ENCODE results near the gene NCKAP5L. TPM values are rescaled to one million over a fixed set of nuclear protein-coding genes. Genes with fewer than 3 reads are reported as not detected.
"Not testable (repeated sequence)": the region's sequence is repeated elsewhere in the genome, so short reads cannot be mapped to it uniquely, and the experiment has no call there.

The NCKAP5L gene
- total and polyA plus RNA-seq, 4 experiments from 2014 or later = 0.20 to 11.2 (median 7.0) TPM

DNA sequence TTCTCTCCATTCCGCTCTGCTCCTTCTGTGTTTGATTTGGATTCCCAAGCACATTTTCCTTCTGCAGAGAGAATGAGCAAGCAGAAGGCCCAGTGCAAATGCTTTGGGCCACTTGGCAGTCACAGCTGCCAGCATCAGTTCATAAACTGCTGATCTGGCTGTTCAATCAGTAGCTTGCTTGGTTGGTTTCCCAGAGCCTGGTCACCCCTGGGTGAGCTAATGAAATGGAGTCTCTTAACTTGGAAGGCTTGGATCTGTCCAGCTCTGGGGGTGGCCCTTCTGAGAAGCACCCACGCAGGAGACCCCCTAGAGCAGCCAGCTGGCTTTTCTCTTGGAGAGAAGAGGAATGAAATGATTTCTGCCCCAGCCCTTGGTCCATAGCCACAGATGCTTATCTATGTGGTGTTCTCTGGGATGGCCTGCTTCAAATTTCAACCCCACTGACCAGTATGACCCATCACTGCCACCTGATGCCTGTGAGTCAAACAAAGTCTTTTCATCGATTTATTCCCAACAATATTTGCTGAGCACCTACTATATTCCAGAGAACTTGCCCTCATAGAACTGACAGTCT lies 45.2 kb upstream of the NCKAP5L start:
- ChIA-PET POLR2A (ENCODE audit: partially characterized antibody) (no interaction called here), CTCF (ENCODE audit: partially characterized antibody) (interaction anchor here (1.7 kb wide), 1 partner anchor 9 kb away, joined by 6 read pairs; no protein-coding TSS in a partner anchor)
- no peaks in the 10 kb centered on the region for H3K9me3 ChIP-seq (ENCODE audit: control insufficient read depth in 1 of 2, low read length in 2 of 2)
- H3K4me1 ChIP-seq (ENCODE audit: insufficient read depth, low read length) = no peaks in the 10 kb centered on the region
- Mint-ChIP-seq H3K4me3 (no peak overlapping the region), H3K36me3 (no peaks in the 10 kb centered on the region), H3K9me3 (no peaks in the 10 kb centered on the region), H3K27ac (no peak overlapping the region), H3K27me3 (no peaks in the 10 kb centered on the region), H3K4me1 (no peaks in the 10 kb centered on the region)
- DNase-seq = no peak
- intact Hi-C loops (cut with micrococcal nuclease) = no loop called here
- no peaks in the 10 kb centered on the region for H3K36me3 ChIP-seq (ENCODE audit: insufficient read depth, low read length)
- no peak overlapping the region for H3K27ac ChIP-seq (ENCODE audit: low read depth, low read length)
- no peak overlapping the region for H3K4me3 ChIP-seq (ENCODE audit: low read length in 2 of 2)
- no peaks in the 10 kb centered on the region for H3K27me3 ChIP-seq (ENCODE audit: insufficient read depth, low read length)

DNA sequence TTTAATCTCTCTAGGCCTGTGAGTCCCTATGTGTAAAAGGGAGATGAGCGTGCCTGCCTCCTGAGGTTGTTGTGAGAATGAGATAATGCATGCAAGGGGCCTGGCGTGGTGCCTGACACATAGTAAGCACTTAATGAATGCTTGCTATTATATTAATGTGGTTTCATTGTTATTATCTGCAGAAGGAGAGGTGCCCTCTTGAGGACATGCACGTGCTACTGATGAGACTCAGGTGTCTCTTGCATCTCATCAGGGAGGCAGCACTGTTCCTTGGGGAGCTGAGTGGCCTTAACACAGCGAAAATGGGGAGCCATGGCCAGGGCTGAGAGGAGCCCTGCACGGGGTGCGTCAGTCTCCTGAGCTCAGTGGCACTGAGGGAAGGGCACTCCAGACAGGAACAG lies 44.6 kb upstream of the NCKAP5L start:
- no peaks in the 10 kb centered on the region for H3K9me3 Mint-ChIP-seq
- no peaks in the 10 kb centered on the region for H3K4me1 ChIP-seq (ENCODE audit: insufficient read depth, low read length)
- H3K27ac Mint-ChIP-seq = no peak overlapping the region
- no peak overlapping the region for H3K27ac ChIP-seq (ENCODE audit: low read depth, low read length)
- H3K9me3 ChIP-seq (ENCODE audit: control insufficient read depth in 1 of 2, low read length in 2 of 2) = no peaks in the 10 kb centered on the region
- intact Hi-C loops (cut with micrococcal nuclease) = no loop called here
- H3K4me3 Mint-ChIP-seq = no peak overlapping the region
- no peaks in the 10 kb centered on the region for H3K36me3 Mint-ChIP-seq
- no peak for DNase-seq
- no peaks in the 10 kb centered on the region for H3K27me3 ChIP-seq (ENCODE audit: insufficient read depth, low read length)
- H3K4me1 Mint-ChIP-seq = no peaks in the 10 kb centered on the region
- ChIA-PET CTCF (ENCODE audit: partially characterized antibody) (interaction anchor here (1.7 kb wide), 1 partner anchor 8 kb away, joined by 6 read pairs; no protein-coding TSS in a partner anchor), POLR2A (ENCODE audit: partially characterized antibody) (no interaction called here)
- H3K36me3 ChIP-seq (ENCODE audit: insufficient read depth, low read length) = no peaks in the 10 kb centered on the region
- no peak overlapping the region for H3K4me3 ChIP-seq (ENCODE audit: low read length in 2 of 2)
- no peaks in the 10 kb centered on the region for H3K27me3 Mint-ChIP-seq

DNA sequence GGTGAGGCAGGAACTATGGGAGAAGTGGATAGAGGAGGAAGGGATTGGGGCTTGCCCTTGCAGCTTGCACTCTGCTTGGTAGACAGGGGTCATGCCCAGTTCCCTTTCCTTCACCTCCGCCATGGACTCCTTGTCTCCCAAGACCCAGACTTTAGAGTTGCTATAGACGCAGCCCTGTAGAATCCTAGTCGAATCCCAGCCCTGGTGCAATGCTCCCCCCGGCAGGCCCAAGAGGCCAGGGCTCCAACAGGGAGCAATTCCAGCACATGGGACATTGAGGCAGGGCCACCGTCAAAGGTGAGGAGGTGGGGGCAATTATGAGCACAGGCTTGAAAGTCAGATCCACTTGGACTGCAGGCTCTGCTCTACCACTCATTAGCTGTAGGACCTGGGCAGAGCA lies 44.2 kb upstream of the NCKAP5L start:
- H3K4me1 Mint-ChIP-seq = no peaks in the 10 kb centered on the region
- H3K27ac Mint-ChIP-seq = no peak overlapping the region
- intact Hi-C loops (cut with micrococcal nuclease) = no loop called here

DNA sequence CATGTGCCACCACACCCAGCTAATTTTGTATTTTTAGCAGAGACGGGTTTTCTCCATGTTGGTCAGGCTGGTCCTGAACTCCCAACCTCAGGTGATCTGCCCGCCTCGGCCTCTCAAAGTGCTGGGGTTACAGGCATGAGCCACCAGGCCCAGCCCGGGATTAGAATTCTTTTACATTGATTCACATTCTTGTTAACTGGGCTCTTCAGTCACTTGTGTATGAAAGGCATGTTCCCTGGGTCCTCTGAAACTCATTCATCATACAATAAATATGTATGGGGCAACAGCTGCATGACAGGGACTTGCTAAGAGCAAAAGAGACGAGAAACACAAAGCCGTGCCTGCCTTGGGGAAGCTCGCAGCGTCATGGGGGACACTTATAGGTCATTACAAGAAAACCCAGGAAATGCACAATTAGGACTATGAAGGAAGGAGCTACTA lies 43.6 kb upstream of the NCKAP5L start:
- H3K36me3 ChIP-seq (ENCODE audit: insufficient read depth, low read length); H3K27ac Mint-ChIP-seq; H3K9me3 Mint-ChIP-seq; POLR2A ChIA-PET (ENCODE audit: partially characterized antibody); H3K9me3 ChIP-seq (ENCODE audit: control insufficient read depth in 1 of 2, low read length in 2 of 2); H3K4me3 ChIP-seq (ENCODE audit: low read length in 2 of 2); H3K36me3 Mint-ChIP-seq; intact Hi-C loops (cut with micrococcal nuclease); DNase-seq; H3K4me3 Mint-ChIP-seq; H3K4me1 ChIP-seq (ENCODE audit: insufficient read depth, low read length); H3K27ac ChIP-seq (ENCODE audit: low read depth, low read length); H3K4me1 Mint-ChIP-seq; H3K27me3 Mint-ChIP-seq; H3K27me3 ChIP-seq (ENCODE audit: insufficient read depth, low read length): not testable (repeated sequence)
- CTCF ChIA-PET (ENCODE audit: partially characterized antibody) = interaction anchor here (1.4 kb wide), 1 partner anchor 134 kb away, joined by 3 read pairs; no protein-coding TSS in a partner anchor

More for the DNA sequence above, 44.2 kb upstream of the NCKAP5L start:
- Mint-ChIP-seq H3K4me3 (no peak overlapping the region), H3K36me3 (no peaks in the 10 kb centered on the region), H3K9me3 (no peaks in the 10 kb centered on the region), H3K27me3 (no peaks in the 10 kb centered on the region)
- H3K36me3 ChIP-seq (ENCODE audit: insufficient read depth, low read length) = no peaks in the 10 kb centered on the region
- H3K27ac ChIP-seq (ENCODE audit: low read depth, low read length) = no peak overlapping the region
- CTCF ChIA-PET (ENCODE audit: partially characterized antibody) = no interaction called here
- no peak for DNase-seq
- no peaks in the 10 kb centered on the region for H3K9me3 ChIP-seq (ENCODE audit: control insufficient read depth in 1 of 2, low read length in 2 of 2)
- no peaks in the 10 kb centered on the region for H3K4me1 ChIP-seq (ENCODE audit: insufficient read depth, low read length)
- no peaks in the 10 kb centered on the region for H3K27me3 ChIP-seq (ENCODE audit: insufficient read depth, low read length)
- POLR2A ChIA-PET (ENCODE audit: partially characterized antibody) = no interaction called here
- H3K4me3 ChIP-seq (ENCODE audit: low read length in 2 of 2) = no peak overlapping the region

DNA sequence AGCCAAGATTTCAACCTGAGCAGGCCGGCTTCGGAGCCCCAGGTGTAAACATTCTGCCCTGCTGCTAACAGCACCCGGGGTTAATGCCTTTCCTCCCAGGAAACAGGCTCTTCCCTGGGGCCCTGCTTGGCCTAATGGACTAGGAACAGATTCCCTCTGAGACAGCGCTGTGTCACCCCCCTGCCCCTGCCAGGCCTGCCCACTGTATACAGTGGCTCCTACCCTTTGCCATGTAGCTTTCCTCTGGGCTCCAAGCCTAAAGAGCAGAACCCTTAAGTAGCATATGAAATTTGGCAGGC lies 43.0 kb upstream of the NCKAP5L start:
- Histone ChIP-seq H3K4me3 (ENCODE audit: low read length in 2 of 2) (no peak overlapping the region), H3K27me3 (ENCODE audit: insufficient read depth, low read length) (no peaks in the 10 kb centered on the region), H3K27ac (ENCODE audit: low read depth, low read length) (no peak overlapping the region), H3K4me1 (ENCODE audit: insufficient read depth, low read length) (no peaks in the 10 kb centered on the region), H3K36me3 (ENCODE audit: insufficient read depth, low read length) (no peaks in the 10 kb centered on the region), H3K9me3 (ENCODE audit: control insufficient read depth in 1 of 2, low read length in 2 of 2) (no peaks in the 10 kb centered on the region)
- Mint-ChIP-seq H3K36me3 (no peaks in the 10 kb centered on the region), H3K27ac (no peak overlapping the region), H3K4me1 (no peaks in the 10 kb centered on the region), H3K9me3 (no peaks in the 10 kb centered on the region), H3K27me3 (no peaks in the 10 kb centered on the region), H3K4me3 (no peak overlapping the region)
- POLR2A ChIA-PET (ENCODE audit: partially characterized antibody) = no interaction called here
- CTCF ChIA-PET (ENCODE audit: partially characterized antibody) = interaction anchor here (1.4 kb wide), 1 partner anchor 133 kb away, joined by 3 read pairs; no protein-coding TSS in a partner anchor
- DNase-seq = no peak
- intact Hi-C loops (cut with micrococcal nuclease) = no loop called here

DNA sequence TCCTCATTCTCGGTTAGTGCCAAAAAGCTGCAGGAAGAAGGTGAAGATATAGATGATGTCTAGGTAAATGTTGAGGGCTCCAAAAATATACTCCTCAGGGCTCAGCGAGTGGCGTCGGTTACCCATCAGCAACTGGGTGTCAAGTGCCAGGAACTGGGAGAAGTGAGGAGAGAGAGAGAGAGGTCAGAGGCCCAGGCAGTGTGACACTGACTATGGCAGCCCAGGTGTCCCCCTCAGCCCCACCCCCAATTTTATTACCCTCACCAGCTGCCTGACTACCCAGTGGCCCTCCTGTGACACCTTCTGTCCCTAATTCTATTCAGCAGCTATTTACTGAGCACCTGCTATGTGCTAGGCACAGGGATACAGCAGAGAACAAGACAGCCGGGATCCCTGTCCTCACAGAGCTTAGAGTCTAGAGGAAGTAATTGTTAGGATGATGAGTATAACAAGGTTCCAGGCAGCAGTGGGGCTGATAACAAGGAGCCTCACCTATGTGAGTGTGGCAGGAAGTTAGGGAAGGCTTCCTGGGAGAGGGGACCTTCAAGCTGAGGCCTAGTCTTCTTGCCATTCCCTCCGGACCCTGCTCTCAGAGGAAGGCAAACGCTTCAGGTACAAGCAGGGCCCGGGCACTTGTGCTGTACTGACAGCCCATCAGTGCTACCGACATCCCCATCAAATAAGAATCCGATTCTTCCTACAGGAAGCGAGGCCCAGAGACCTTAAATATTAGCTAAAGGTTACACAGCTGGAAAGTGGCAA lies 42.5 kb upstream of the NCKAP5L start:
- Mint-ChIP-seq H3K9me3 (no peaks in the 10 kb centered on the region), H3K4me1 (no peaks in the 10 kb centered on the region), H3K4me3 (no peak overlapping the region), H3K27me3 (peaks cover 0 to 3% of the 10 kb centered on the region in 2 donors), H3K27ac (peak overlapping the region in 1 of 7 donors; percentile 37), H3K36me3 (no peaks in the 10 kb centered on the region)
- intact Hi-C loops (cut with micrococcal nuclease) = no loop called here
- H3K27ac ChIP-seq (ENCODE audit: low read depth, low read length) = no peak overlapping the region
- no peaks in the 10 kb centered on the region for H3K27me3 ChIP-seq (ENCODE audit: insufficient read depth, low read length)
- H3K36me3 ChIP-seq (ENCODE audit: insufficient read depth, low read length) = no peaks in the 10 kb centered on the region
- no peak for DNase-seq
- H3K9me3 ChIP-seq (ENCODE audit: control insufficient read depth in 1 of 2, low read length in 2 of 2) = no peaks in the 10 kb centered on the region
- H3K4me1 ChIP-seq (ENCODE audit: insufficient read depth, low read length) = no peaks in the 10 kb centered on the region
- POLR2A ChIA-PET (ENCODE audit: partially characterized antibody) = no interaction called here
- H3K4me3 ChIP-seq (ENCODE audit: low read length in 2 of 2) = no peak overlapping the region
- CTCF ChIA-PET (ENCODE audit: partially characterized antibody) = interaction anchor here (1.4 to 4.2 kb wide), 2 partner anchors 75 to 133 kb away, joined by 3 to 17 read pairs; no protein-coding TSS in a partner anchor

DNA sequence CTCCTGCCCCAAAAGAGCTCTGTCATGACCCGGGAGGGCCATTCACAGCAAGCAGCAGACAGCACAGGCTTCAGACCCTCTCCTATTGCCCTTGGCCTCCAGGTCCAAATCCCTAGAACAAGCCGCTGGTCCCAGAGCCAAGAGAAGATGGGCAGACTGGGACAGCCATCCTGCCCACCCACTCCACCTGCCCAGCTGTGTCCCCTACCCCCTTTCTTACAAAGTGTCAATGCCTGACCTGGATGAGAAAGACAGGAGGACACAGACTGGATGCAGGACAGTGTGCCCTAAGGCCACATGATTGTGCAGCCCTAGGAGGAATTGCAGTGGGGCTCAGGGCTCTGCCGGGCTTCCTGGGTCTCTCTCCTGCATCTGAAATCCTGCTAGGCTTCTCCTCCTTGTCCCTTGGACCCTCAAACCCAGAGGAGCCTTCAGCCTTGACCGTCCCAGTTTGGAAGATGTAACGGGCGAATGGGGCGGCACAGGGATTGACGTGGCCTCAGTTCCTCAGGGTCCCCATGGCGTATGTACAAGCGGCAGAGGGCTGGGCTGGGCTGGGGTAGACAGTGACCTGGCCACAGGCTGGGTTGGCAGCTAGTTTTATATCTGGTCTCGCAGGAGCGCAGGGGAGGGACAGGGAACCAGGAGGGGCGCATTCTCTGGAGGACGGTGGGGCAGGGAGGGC lies 41.7 kb upstream of the NCKAP5L start:
- Mint-ChIP-seq H3K9me3 (no peaks in the 10 kb centered on the region), H3K4me3 (no peak overlapping the region), H3K27me3 (peaks cover 0 to 4% of the 10 kb centered on the region in 2 donors), H3K27ac (peak overlapping the region in 1 of 7 donors; percentile 47), H3K36me3 (no peaks in the 10 kb centered on the region), H3K4me1 (no peaks in the 10 kb centered on the region)
- Histone ChIP-seq H3K4me1 (ENCODE audit: insufficient read depth, low read length) (no peaks in the 10 kb centered on the region), H3K9me3 (ENCODE audit: control insufficient read depth in 1 of 2, low read length in 2 of 2) (no peaks in the 10 kb centered on the region), H3K36me3 (ENCODE audit: insufficient read depth, low read length) (no peaks in the 10 kb centered on the region), H3K4me3 (ENCODE audit: low read length in 2 of 2) (no peak overlapping the region), H3K27me3 (ENCODE audit: insufficient read depth, low read length) (no peaks in the 10 kb centered on the region), H3K27ac (ENCODE audit: low read depth, low read length) (no peak overlapping the region)
- intact Hi-C loops (cut with micrococcal nuclease) = loop anchor here (10.0 kb wide), 1 partner anchor 185 kb away; the partner anchor contains the start of gene ASIC1
- ChIA-PET CTCF (ENCODE audit: partially characterized antibody) (interaction anchor here (3.4 to 4.2 kb wide), 2 partner anchors 75 to 93 kb away, joined by 10 to 17 read pairs; no protein-coding TSS in a partner anchor), POLR2A (ENCODE audit: partially characterized antibody) (no interaction called here)
- DNase-seq = no peak
